Middle frontal gyrus (tissue), 1 donor: ENCODE results near the gene GYPA.
"Not testable (repeated sequence)": the region's sequence is repeated elsewhere in the genome, so short reads cannot be mapped to it uniquely, and the experiment has no call there.

ENCODE experiments used
- DNase-seq: peaks from one replicate; pipeline ENCODE4 v3.0.0-alpha.2; 2015; ENCODE audit warnings: low spot score; ENCODE audit errors: extremely low spot score

GYPA gene

GRCh38 chr4:144140594-144141295, at the start of gene GYPA:
GYPA (minus strand) TSS chr4:144140718; CDS start chr4:144140635, 83 bp downstream.
- not testable (repeated sequence) for DNase-seq

- no peak for DNase-seq
Observed at GRCh38 chr4:144190009-144190408, 49.5 kb upstream of the GYPA start.

- no peak for DNase-seq
Observed at GRCh38 chr4:144189121-144189520, 48.6 kb upstream of the GYPA start.

GRCh38 chr4:144185086-144185485, 44.6 kb upstream of the GYPA start:
- no peak for DNase-seq

GRCh38 chr4:144183165-144183564, 42.6 kb upstream of the GYPA start:
- DNase-seq, result no peak

GRCh38 chr4:144181391-144181790, 40.9 kb upstream of the GYPA start:
- no peak for DNase-seq

GRCh38 chr4:144179152-144179739, 38.7 kb upstream of the GYPA start:
- DNase-seq, result no peak

- no peak for DNase-seq
Observed at GRCh38 chr4:144178414-144178813, 37.9 kb upstream of the GYPA start.

GRCh38 chr4:144176476-144176875, 36.0 kb upstream of the GYPA start:
- DNase-seq, result no peak

GRCh38 chr4:144174401-144175067, 34.0 kb upstream of the GYPA start:
- DNase-seq, result peak; percentile 49

- no peak for DNase-seq
Observed at GRCh38 chr4:144171697-144172096, 31.2 kb upstream of the GYPA start.

GRCh38 chr4:144169211-144169610, 28.7 kb upstream of the GYPA start:
- DNase-seq, result no peak

- DNase-seq, result no peak
Observed at GRCh38 chr4:144154044-144154443, 13.5 kb upstream of the GYPA start.

- not testable (repeated sequence) for DNase-seq
Observed at GRCh38 chr4:144142690-144143326, 2.3 kb upstream of the GYPA start.

GRCh38 chr4:144141493-144141892, 975 bp upstream of the GYPA start:
- DNase-seq, result no peak

GRCh38 chr4:144139991-144140390, 527 bp downstream of the GYPA start:
- DNase-seq, result not testable (repeated sequence)

- DNase-seq, result not testable (repeated sequence)
Observed at GRCh38 chr4:144139547-144139946, 971 bp downstream of the GYPA start.

- not testable (repeated sequence) for DNase-seq
Observed at GRCh38 chr4:144138239-144138638, 2.3 kb downstream of the GYPA start.

GRCh38 chr4:144137137-144137931, 3.2 kb downstream of the GYPA start:
- not testable (repeated sequence) for DNase-seq

GRCh38 chr4:144136189-144136588, 4.3 kb downstream of the GYPA start:
- not testable (repeated sequence) for DNase-seq

- DNase-seq, result not testable (repeated sequence)
Observed at GRCh38 chr4:144130167-144130566, 10.4 kb downstream of the GYPA start.
